Skin epidermis (tissue), 12 donors: ENCODE data around the gene FAM107B.

Experiments
- H3K27ac ChIP-seq, 21 experiments: fragments of 200-600 bp; sonication (generic) in 11 of 21; one replicate each; pipeline ENCODE4 v1.5.0; 2020; ENCODE audit warnings: mild to moderate bottlenecking in 3 of 21, inconsistent platforms in 2 of 21, moderate library complexity in 2 of 21
- H3K4me3 ChIP-seq, 7 experiments: fragments of 200-600 bp; sonication (generic) in 2 of 7; one replicate each; pipeline ENCODE4 v1.5.0; 2020; ENCODE audit warnings: inconsistent platforms in 2 of 7, mild to moderate bottlenecking in 2 of 7, moderate library complexity in 1 of 7

Gene FAM107B

DNA sequence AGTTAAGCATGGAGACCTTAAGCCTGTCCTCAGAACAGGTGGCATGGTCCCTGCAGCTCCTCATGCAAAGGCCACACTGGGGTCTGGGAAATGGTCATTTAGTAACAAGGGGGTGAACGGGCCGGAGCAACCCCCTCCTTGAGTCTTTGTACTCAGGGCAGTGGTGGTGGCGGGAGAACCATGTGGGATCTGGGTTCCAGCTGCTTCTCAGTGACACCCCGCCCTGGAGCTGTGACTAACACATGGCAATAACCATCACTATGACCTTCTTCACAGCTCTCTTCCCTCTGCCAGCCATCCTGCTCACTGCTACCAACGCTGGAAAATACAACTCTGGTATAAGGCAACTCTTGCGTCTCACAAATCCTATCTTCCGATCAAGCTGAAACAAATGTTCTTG is 240.5 kb downstream of the FAM107B start:
- no peak overlapping the region for H3K4me3 ChIP-seq
- no peak overlapping the region for H3K27ac ChIP-seq

DNA sequence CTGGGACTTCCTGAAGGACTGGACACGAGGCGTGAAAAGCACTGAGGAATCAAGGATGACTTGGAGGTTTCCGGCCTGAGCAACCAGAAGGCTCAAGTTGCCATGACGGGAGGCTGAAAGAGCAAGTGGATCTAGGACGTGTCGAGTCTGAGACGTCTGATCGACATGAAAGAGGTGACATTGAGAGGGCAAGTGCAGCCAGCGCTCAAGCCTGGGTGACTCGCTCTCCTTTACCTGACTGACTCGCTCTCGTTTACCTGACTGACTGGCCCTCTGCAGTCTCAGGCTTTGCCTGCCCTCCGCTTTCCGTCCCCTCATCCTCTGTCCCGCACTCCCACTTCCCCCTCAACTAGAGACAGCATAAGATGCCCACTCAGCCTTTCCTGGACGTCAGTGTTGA is 241.4 kb downstream of the FAM107B start:
- H3K4me3 ChIP-seq, result no peak overlapping the region
- no peak overlapping the region for H3K27ac ChIP-seq

- no peak overlapping the region for H3K4me3 ChIP-seq
Observed at GRCh38 chr10:14532473-14533251, 242.0 kb downstream of the FAM107B start.

GRCh38 chr10:14531974-14532373 is 242.7 kb downstream of the FAM107B start:
- H3K4me3 ChIP-seq, result no peak overlapping the region

More at GRCh38 chr10:14532473-14533251, 242.0 kb downstream of the FAM107B start:
- no peak overlapping the region for H3K27ac ChIP-seq

DNA sequence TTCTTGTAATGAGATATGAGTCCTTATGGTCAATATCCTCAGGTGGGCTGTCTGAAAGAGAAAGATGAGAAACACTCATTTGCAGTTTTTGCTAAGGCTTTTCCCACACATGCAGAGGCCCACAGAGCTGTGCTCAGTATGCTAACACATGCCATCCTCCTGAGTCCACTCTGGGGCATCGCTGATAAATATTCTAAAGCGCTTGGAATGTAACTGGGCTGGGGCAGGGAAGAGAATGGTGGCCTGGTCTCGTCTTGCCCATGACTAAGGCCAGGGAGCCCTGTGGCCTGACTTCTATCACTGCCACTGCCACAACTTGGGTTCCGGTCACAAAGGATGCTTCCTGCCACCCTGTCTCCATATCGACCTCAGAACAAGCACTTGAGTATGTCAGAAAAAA is 244.2 kb downstream of the FAM107B start:
- H3K4me3 ChIP-seq, result no peak overlapping the region
- H3K27ac ChIP-seq, result no peak overlapping the region

More at GRCh38 chr10:14531974-14532373, 242.7 kb downstream of the FAM107B start:
- H3K27ac ChIP-seq, result no peak overlapping the region

- H3K27ac ChIP-seq, result no peak overlapping the region
- H3K4me3 ChIP-seq, result no peak overlapping the region
Observed at GRCh38 chr10:14529351-14529750, 245.3 kb downstream of the FAM107B start.

DNA sequence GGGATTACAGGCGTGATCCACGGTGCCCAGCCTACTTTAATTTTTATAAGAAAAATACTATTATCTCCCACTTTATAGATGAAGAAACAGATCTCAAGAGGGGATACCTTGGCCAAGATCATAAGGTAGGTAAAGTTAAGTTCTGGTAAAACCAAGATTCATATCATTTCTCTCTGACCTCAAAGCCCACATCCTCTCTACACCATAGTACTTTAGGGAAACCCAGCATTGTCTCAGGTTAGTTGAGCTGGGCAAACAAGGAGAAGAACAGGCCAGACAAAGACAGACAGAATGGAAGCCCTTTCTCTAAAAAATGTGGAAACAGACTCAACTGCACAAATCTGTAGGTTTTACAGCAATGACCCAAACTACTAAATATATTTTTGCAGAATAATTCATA is 246.2 kb downstream of the FAM107B start:
- Histone ChIP-seq H3K27ac (peak overlapping the region in 1 of 21 experiments; percentile 30), H3K4me3 (no peak overlapping the region)

DNA sequence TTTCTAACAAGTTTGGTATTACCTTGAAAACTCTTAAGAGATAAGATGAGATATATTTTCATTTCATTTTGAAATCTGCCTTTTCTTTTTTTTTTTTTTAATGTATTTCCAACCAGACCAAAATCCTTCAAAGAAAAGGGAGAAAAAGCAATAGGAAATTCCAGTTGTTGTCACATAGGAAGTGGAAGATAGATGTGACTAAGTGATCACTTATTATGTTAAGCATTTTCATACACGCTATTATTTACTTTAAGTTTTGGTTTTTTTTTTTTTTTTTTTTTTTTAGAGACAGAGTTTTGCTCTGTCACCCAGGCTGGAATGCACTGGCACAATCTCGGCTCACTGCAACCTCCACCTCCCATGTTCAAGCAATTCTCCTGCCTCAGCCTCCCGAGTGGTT is 246.8 kb downstream of the FAM107B start:
- Histone ChIP-seq H3K4me3 (no peak overlapping the region), H3K27ac (peak overlapping the region in 1 of 21 experiments; percentile 30)

DNA sequence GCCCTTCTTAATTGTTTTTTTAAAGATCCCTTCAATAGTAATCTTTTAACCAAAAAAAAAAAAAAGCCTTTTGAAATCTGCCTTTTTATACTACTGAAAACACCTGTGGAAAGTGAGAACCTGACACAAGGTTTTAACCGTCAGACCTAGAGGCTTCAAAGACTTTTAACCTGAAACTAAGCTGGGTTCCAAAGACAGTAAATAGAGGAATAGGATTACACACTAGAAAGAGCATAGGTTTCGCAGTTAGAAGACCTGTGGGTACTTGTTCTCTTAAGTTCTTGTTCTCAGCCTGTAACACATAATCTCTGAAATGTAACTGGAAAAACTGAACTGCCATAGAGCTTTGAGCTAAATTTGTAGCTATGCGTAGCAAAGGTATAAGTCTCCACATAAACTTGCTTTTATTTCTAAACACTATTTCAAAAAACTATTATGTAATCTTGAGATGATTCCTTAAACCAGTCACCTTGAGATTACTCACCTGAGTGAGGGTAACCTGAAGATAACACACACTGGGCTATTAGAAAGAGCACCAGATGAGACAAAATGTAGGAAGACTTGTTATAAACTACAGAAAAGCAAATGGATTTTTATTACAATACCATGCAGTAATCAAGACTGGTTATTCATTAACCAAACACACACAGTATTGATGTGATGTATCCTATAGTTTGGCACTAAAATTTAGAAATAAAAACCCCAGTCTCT is 247.4 kb downstream of the FAM107B start:
- no peak overlapping the region for H3K4me3 ChIP-seq
- H3K27ac ChIP-seq, result no peak overlapping the region

GRCh38 chr10:14526326-14526725 is 248.4 kb downstream of the FAM107B start:
- Histone ChIP-seq H3K4me3 (no peak overlapping the region), H3K27ac (no peak overlapping the region)

- Histone ChIP-seq H3K27ac (no peak overlapping the region), H3K4me3 (no peak overlapping the region)
Observed at GRCh38 chr10:14524691-14525324, 249.9 kb downstream of the FAM107B start.

DNA sequence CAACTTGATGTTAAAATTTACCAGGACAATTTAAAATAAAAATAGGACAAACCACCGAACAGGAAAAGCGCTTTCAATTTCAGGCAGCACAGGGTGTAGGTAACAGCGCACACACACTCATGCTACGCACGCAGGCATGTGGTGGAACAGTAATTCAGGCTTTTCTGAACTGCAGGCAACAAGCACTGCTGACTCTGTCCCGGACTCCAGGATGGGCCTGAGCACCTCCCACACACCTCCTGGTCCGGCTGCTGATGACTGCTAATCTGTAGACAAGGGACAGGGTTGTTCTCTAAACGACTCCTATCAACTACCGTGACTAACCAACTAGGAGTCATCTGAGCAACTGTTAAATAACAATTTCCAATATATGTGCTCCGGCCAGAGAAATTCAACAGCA is 251.4 kb downstream of the FAM107B start:
- H3K4me3 ChIP-seq, result no peak overlapping the region
- no peak overlapping the region for H3K27ac ChIP-seq

DNA sequence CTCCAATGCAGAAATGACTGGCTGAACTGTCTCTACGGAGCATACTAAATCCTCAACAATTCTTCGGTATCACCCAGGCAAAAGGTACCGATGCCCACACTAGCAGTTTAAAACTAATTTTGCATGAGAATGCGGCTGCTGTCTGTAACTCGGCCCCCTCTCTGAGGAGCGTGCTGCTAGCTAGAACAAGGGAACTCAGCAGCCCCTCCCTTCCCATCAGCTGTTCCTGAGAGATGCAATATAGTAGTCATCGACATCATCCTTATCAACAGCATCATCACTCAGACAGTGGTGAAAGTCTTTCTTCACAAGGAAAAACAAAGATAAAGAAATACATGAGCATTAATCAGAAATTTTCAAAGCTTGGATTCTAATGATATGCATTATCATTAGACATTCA is 254.9 kb downstream of the FAM107B start:
- H3K4me3 ChIP-seq, result no peak overlapping the region
- no peak overlapping the region for H3K27ac ChIP-seq

DNA sequence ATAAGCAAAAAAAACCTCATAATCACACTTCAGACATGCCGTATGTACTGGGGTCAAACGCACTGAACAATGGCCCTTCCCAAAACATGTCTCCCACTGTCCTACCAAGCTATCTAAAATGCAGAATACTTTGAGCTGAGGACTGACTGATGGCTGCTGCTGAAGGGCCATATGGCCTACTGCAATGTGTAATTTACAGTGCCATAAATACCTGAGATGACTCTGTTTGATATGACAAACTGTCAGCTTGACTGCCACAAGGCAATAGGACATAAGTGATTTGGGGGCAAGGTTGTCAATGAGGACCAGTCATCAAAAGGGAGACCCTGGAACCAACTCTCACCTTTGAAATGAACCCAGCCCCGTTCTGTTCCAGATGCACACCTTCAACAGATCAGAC is 256.5 kb downstream of the FAM107B start:
- Histone ChIP-seq H3K4me3 (no peak overlapping the region), H3K27ac (no peak overlapping the region)

DNA sequence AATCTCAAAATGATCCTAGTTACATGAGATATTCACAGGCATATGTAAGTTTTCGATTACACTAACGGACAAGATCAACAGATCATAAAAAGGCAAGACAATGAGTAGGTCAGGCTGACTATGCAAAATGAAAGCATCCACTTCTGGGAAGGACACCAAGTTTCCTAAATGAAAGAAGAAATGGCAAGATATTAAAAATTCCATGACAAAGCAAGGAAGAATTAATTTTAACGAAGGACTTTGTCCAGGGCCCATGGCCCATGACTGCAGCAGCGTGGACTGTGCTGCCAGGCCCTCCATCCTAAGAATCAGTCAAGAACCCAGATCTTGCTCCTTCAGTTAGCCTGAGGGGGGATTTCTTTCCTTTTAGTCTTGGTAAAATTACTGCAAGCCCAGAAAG is 261.6 kb downstream of the FAM107B start:
- Histone ChIP-seq H3K4me3 (no peak overlapping the region), H3K27ac (no peak overlapping the region)

GRCh38 chr10:14510346-14510745 is 264.4 kb downstream of the FAM107B start:
- H3K27ac ChIP-seq, result no peak overlapping the region

DNA sequence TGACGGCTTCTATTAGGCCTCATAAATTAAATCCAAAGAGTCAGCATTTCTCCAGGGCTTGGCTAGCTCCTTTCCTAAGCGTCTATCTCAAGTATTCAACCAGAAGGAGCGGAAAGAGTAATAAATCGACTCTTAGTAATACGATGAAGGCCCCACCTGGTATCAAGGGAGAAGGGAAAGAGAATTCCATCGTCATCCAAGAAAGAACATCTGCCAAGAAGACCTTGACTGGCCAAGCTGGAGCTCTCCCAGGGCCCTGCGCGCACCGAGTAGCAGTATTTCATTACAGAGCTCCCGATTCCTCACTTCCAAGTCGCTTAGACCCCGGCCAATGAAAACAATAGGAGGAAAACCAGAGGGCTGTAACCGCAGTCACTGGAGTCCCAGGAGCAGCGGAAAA is 266.0 kb downstream of the FAM107B start:
- Histone ChIP-seq H3K27ac (no peak overlapping the region), H3K4me3 (no peak overlapping the region)

More at GRCh38 chr10:14510346-14510745, 264.4 kb downstream of the FAM107B start:
- no peak overlapping the region for H3K4me3 ChIP-seq

- Histone ChIP-seq H3K27ac (no peak overlapping the region), H3K4me3 (no peak overlapping the region)
Observed at GRCh38 chr10:14507781-14508180, 266.9 kb downstream of the FAM107B start.

- H3K27ac ChIP-seq, result peak overlapping the region in 2 of 21 experiments; percentile 12 to 28
- H3K4me3 ChIP-seq, result no peak overlapping the region
Observed at GRCh38 chr10:14507176-14507575, 267.5 kb downstream of the FAM107B start.

- H3K27ac ChIP-seq, result no peak overlapping the region
Observed at GRCh38 chr10:14502431-14502830, 272.3 kb downstream of the FAM107B start.

More at GRCh38 chr10:14502431-14502830, 272.3 kb downstream of the FAM107B start:
- no peak overlapping the region for H3K4me3 ChIP-seq
